GM12892 (cell line): ENCODE results near the gene RFX3.

ENCODE experiments used
- POLR2A ChIP-seq: IDR thresholded peaks from 2 replicates; pipeline ENCODE4 v1.6.1; 2011; ENCODE audit warnings: low read depth, low read length, control low read depth
- POLR2AphosphoS5 ChIP-seq: IDR thresholded peaks from 2 replicates; pipeline ENCODE4 v1.6.1; 2011; ENCODE audit warnings: low read depth, low read length, control low read depth

DNA sequence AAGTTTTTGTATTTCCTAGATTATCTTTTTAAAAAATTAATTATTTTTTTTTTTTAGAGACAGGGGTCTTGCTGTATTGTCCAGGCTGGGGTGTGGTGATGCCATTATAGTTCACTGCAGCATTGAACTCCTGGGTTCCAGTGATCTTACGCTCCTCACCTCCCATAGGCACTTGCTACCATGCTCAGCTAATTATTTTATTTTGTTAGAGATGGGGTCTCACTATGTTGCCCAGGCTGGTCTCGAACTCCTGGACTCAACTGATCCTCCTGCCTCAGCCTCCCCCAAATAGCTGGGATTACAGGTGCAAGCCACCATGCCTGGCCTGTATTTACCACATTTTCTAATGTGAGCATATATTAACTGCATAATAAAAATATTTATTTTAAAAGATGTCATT lies 274.5 kb downstream of the RFX3 start:
- no peak for TF ChIP-seq POLR2A
- no peak for TF ChIP-seq POLR2AphosphoS5
